NCI-H128 (cell line): ENCODE data around the gene C17orf75.
"Not testable (repeated sequence)": the region's sequence is repeated elsewhere in the genome, so short reads cannot be mapped to it uniquely, and the experiment has no call there.

Experiments
- DNase-seq: peaks from one replicate; lab custom pipeline; 2025; ENCODE audit not compliant: unreplicated experiment; lab: John Stamatoyannopoulos, UW

C17orf75 gene

GRCh38 chr17:32341857-32342602 lies at the start of gene C17orf75:
TSS of gene C17orf75 (minus strand) at chr17:32342173. CDS start at chr17:32342139, 34 bp downstream.
- peak; percentile 34 for DNase-seq

- no peak for DNase-seq
Observed at GRCh38 chr17:32388613-32389459, 46.9 kb upstream of the C17orf75 start.

- not testable (repeated sequence) for DNase-seq
Observed at GRCh38 chr17:32388128-32388527, 46.2 kb upstream of the C17orf75 start.

- no peak for DNase-seq
Observed at GRCh38 chr17:32386844-32387243, 44.9 kb upstream of the C17orf75 start.

- no peak for DNase-seq
Observed at GRCh38 chr17:32385971-32386370, 44.0 kb upstream of the C17orf75 start.

- DNase-seq: no peak
Observed at GRCh38 chr17:32385121-32385520, 43.1 kb upstream of the C17orf75 start.

- no peak for DNase-seq
Observed at GRCh38 chr17:32383926-32384434, 42.0 kb upstream of the C17orf75 start.

GRCh38 chr17:32382526-32383223 lies 40.7 kb upstream of the C17orf75 start:
- no peak for DNase-seq

- DNase-seq: no peak
Observed at GRCh38 chr17:32370426-32370825, 28.5 kb upstream of the C17orf75 start.

- DNase-seq: no peak
Observed at GRCh38 chr17:32361270-32361669, 19.3 kb upstream of the C17orf75 start.

GRCh38 chr17:32357615-32358014 lies 15.6 kb upstream of the C17orf75 start:
- no peak for DNase-seq

GRCh38 chr17:32356750-32357149 lies 14.8 kb upstream of the C17orf75 start:
- DNase-seq: no peak

- no peak for DNase-seq
Observed at GRCh38 chr17:32356378-32356743, 14.4 kb upstream of the C17orf75 start.

GRCh38 chr17:32355649-32356377 lies 13.8 kb upstream of the C17orf75 start:
- DNase-seq: no peak

GRCh38 chr17:32352734-32353133 lies 10.8 kb upstream of the C17orf75 start:
- DNase-seq: not testable (repeated sequence)

- no peak for DNase-seq
Observed at GRCh38 chr17:32350666-32351418, 8.9 kb upstream of the C17orf75 start.

- peak; percentile 92 for DNase-seq
Observed at GRCh38 chr17:32349854-32350665, 8.1 kb upstream of the C17orf75 start, which contains the start of gene ZNF207. TSS of gene ZNF207 (plus strand) at chr17:32350157. CDS start at chr17:32350286, 129 bp downstream.

- DNase-seq: no peak
Observed at GRCh38 chr17:32349503-32349853, 7.5 kb upstream of the C17orf75 start.

GRCh38 chr17:32348483-32348800 lies 6.5 kb upstream of the C17orf75 start:
- no peak for DNase-seq
